HEK293T (cell line): ENCODE results near the gene RETREG2.
"Not testable (repeated sequence)": the region's sequence is repeated elsewhere in the genome, so short reads cannot be mapped to it uniquely, and the experiment has no call there.

Source experiments
- CTCF ChIA-PET: fragments of 350-600 bp; formaldehyde crosslinking; extraction: SDS; loops from one replicate; lab custom pipeline; 2021; ENCODE audit warnings: antibody characterized with exemption, inconsistent platforms; lab: Yijun Ruan, JAX
- POLR2A ChIA-PET: fragments of 350-600 bp; formaldehyde crosslinking; extraction: SDS; loops from one replicate; lab custom pipeline; 2020; ENCODE audit warnings: antibody characterized with exemption, inconsistent platforms; lab: Yijun Ruan, JAX
- DNase-seq: peaks from one replicate; pipeline ENCODE4 v3.0.0; 2012; ENCODE audit warnings: mixed read lengths; ENCODE audit errors: extremely low spot score
- ARNT ChIP-seq: fragments of 450-650 bp; IDR thresholded peaks from 2 replicates; pipeline ENCODE4 v1.6.1; 2017; ENCODE audit warnings: mild to moderate bottlenecking
- BHLHE40 ChIP-seq: fragments of 450-650 bp; IDR thresholded peaks from 2 replicates; pipeline ENCODE4 v1.6.1; 2016; ENCODE audit warnings: mild to moderate bottlenecking, moderate library complexity, borderline replicate concordance
- CTBP1 ChIP-seq: fragments of 450-650 bp; IDR thresholded peaks from 2 replicates; pipeline ENCODE4 v1.6.1; 2016; ENCODE audit warnings: borderline replicate concordance
- ELF4 ChIP-seq: fragments of 450-650 bp; IDR thresholded peaks from 2 replicates; pipeline ENCODE4 v1.6.1; 2017; ENCODE audit warnings: antibody characterized with exemption
- FOXA1 ChIP-seq: fragments of 450-650 bp; IDR thresholded peaks from 2 replicates; pipeline ENCODE4 v1.6.1; 2016; ENCODE audit warnings: mild to moderate bottlenecking
- FOXK2 ChIP-seq: fragments of 450-650 bp; IDR thresholded peaks from 2 replicates; pipeline ENCODE4 v1.6.1; 2016; ENCODE audit warnings: mild to moderate bottlenecking
- FOXM1 ChIP-seq: fragments of 450-650 bp; IDR thresholded peaks from 2 replicates; pipeline ENCODE4 v1.6.1; 2017; ENCODE audit warnings: mild to moderate bottlenecking, borderline replicate concordance
- HDGF ChIP-seq: fragments of 450-650 bp; IDR thresholded peaks from 2 replicates; pipeline ENCODE4 v1.6.1; 2017; ENCODE audit warnings: antibody characterized with exemption, borderline replicate concordance
- L3MBTL2 ChIP-seq: fragments of 450-650 bp; conservative IDR thresholded peaks from 2 replicates; pipeline ENCODE4 v1.6.1; 2016; ENCODE audit warnings: mild to moderate bottlenecking
- LEF1 ChIP-seq: fragments of 450-650 bp; IDR thresholded peaks from 2 replicates; pipeline ENCODE4 v1.6.1; 2017; ENCODE audit warnings: mild to moderate bottlenecking, borderline replicate concordance
- NFRKB ChIP-seq: fragments of 450-650 bp; IDR thresholded peaks from 2 replicates; pipeline ENCODE4 v1.6.1; 2016; ENCODE audit warnings: mild to moderate bottlenecking, moderate library complexity
- PKNOX1 ChIP-seq: fragments of 450-650 bp; IDR thresholded peaks from 2 replicates; pipeline ENCODE4 v1.6.1; 2016
- SP1 ChIP-seq: fragments of 450-650 bp; IDR thresholded peaks from 2 replicates; pipeline ENCODE4 v1.6.1; 2017
- SUZ12 ChIP-seq: fragments of 450-650 bp; IDR thresholded peaks from 2 replicates; pipeline ENCODE4 v1.6.1; 2016; ENCODE audit warnings: mild to moderate bottlenecking
- TARDBP ChIP-seq: fragments of 450-650 bp; IDR thresholded peaks from 2 replicates; pipeline ENCODE4 v1.6.1; 2016
- ZNF384 ChIP-seq: fragments of 450-650 bp; IDR thresholded peaks from 2 replicates; pipeline ENCODE4 v1.6.1; 2016

RETREG2 gene

GRCh38 chr2:219199470-219200211, 21.6 kb downstream of the RETREG2 start:
- no peak for TF ChIP-seq HDGF
- TF ChIP-seq ARNT = no peak
- no peak for TF ChIP-seq ELF4
- no peak for TF ChIP-seq SUZ12
- no peak for TF ChIP-seq TARDBP
- TF ChIP-seq PKNOX1 = no peak
- no peak for TF ChIP-seq L3MBTL2
- no peak for TF ChIP-seq FOXK2
- TF ChIP-seq SP1 = no peak
- no peak for TF ChIP-seq FOXA1
- no peak for TF ChIP-seq NFRKB
- DNase-seq = no peak
- ChIA-PET POLR2A (interaction anchor here (1.2 to 1.3 kb wide), 2 partner anchors 23 to 95 kb away, joined by 4 read pairs; partner anchors contain the start of gene CNPPD1), CTCF (no interaction called here)

- peak; percentile 81 for TF ChIP-seq PKNOX1
- peak; percentile 81; the same call in 1 of the 2 replicates for TF ChIP-seq LEF1
- TF ChIP-seq ELF4 = peak; percentile 50; the same call in 1 of the 2 replicates
- peak; percentile 83 for TF ChIP-seq L3MBTL2
- DNase-seq = not testable (repeated sequence)
- ChIA-PET CTCF (interaction anchor here (0.6 kb wide), 1 partner anchor 141 kb away, joined by 3 read pairs; no protein-coding TSS in a partner anchor), POLR2A (interaction anchor here (1.2 to 1.3 kb wide), 2 partner anchors 24 to 94 kb away, joined by 4 read pairs; partner anchors contain the start of gene CNPPD1)
These were observed 22.6 kb downstream of the RETREG2 start for GRCh38 chr2:219200502-219201326.

- CTCF ChIA-PET, DNase-seq, POLR2A ChIA-PET: not testable (repeated sequence)
These were observed 23.3 kb downstream of the RETREG2 start for GRCh38 chr2:219201331-219201730.

GRCh38 chr2:219204425-219205164, 26.5 kb downstream of the RETREG2 start:
- ChIA-PET POLR2A (no interaction called here), CTCF (no interaction called here)
- no peak for DNase-seq
- no peak for TF ChIP-seq FOXK2

DNA sequence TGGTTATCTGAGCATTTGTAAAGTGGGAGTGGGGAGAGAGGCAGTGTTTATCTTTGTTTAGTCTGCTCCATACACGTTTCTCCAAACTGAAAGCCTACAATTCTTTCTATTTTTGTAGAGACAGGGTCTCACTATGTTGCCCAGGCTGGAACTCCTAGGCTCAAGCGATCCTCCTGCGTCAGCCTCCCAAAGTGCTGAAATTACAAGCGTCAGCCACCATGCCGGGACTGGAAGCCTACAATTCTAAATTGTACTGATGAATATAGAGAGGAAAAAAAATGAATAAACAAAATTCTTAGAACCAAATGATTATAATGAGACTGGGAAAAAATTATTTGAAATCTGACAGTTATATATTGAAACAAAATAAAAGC, 27.1 kb downstream of the RETREG2 start:
- DNase-seq = no peak
- no peak for TF ChIP-seq FOXM1
- no peak for TF ChIP-seq SUZ12
- TF ChIP-seq NFRKB = no peak
- TF ChIP-seq FOXA1 = no peak
- TF ChIP-seq FOXK2 = no peak
- TF ChIP-seq BHLHE40 = no peak
- no peak for TF ChIP-seq ARNT
- POLR2A ChIA-PET = interaction anchor here (2.4 kb wide), 1 partner anchor 29 kb away, joined by 25 read pairs; the partner anchor contains the start of gene CNPPD1
- CTCF ChIA-PET = no interaction called here

DNA sequence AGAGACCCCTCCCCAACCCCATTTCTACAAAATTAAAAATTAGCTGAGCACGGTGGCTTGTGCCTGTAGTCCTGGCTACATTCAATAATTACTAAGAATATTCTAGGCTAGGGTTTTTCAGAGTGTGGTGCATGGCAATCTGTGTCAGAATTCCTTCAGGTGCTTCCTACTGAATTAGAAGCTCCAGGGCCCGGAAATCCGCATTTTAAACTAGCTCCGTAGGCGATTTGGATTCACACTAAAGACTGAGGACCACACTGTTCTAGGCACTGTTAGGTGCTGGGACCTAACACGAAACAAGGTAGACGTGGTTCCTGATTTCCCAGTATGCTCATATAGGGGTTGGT, 27.9 kb downstream of the RETREG2 start:
- ChIA-PET CTCF (interaction anchor here (1.0 kb wide), 1 partner anchor 89 kb away, joined by 3 read pairs; no protein-coding TSS in a partner anchor), POLR2A (interaction anchor here (0.7 to 2.4 kb wide), 11 partner anchors 9 to 89 kb away, joined by 3 to 25 read pairs (median 4); partner anchors contain the start of genes ABCB6, CNPPD1, GLB1L and STK16)
- TF ChIP-seq NFRKB (no peak), TARDBP (no peak), HDGF (no peak), LEF1 (no peak), SP1 (no peak), PKNOX1 (no peak), ELF4 (no peak), CTBP1 (no peak), FOXA1 (no peak), L3MBTL2 (no peak), ZNF384 (no peak), SUZ12 (no peak), FOXK2 (no peak), ARNT (no peak), FOXM1 (no peak), BHLHE40 (no peak)
- DNase-seq = no peak
